Mesenchymal stem cell (in vitro differentiated cells and primary cell): ENCODE data around the gene UBL4A.

ENCODE experiments used
- DNase-seq: peaks from one replicate; pipeline ENCODE4 v3.0.0-alpha.2; 2013
- H2AFZ ChIP-seq: one replicate; pipeline ENCODE4 v1.6.1; 2013; ENCODE audit warnings: low read depth, mild to moderate bottlenecking, control low read depth, inconsistent platforms, low read length, moderate library complexity
- H2AK5ac ChIP-seq: 2 replicates; pipeline ENCODE4 v1.6.1; 2013; ENCODE audit warnings: low read length, moderate library complexity, mild to moderate bottlenecking, inconsistent platforms; ENCODE audit not compliant: severe bottlenecking
- H2BK120ac ChIP-seq: one replicate; pipeline ENCODE4 v1.6.1; 2013; ENCODE audit warnings: low read depth, mild to moderate bottlenecking, inconsistent platforms, low read length, moderate library complexity
- H2BK12ac ChIP-seq, 2 experiments: one replicate each; pipeline ENCODE4 v1.6.1; 2013; ENCODE audit warnings: inconsistent platforms in 2 of 2, low read length in 2 of 2, mild to moderate bottlenecking in 2 of 2, moderate library complexity in 2 of 2, control low read depth in 1 of 2
- H2BK15ac ChIP-seq: one replicate; pipeline ENCODE4 v1.6.1; 2013; ENCODE audit warnings: mild to moderate bottlenecking, low read depth, inconsistent platforms; ENCODE audit not compliant: poor library complexity, severe bottlenecking
- H2BK5ac ChIP-seq: 2 replicates; pipeline ENCODE4 v1.6.1; 2013; ENCODE audit warnings: low read depth, mild to moderate bottlenecking, low read length, control low read depth, inconsistent platforms; ENCODE audit not compliant: poor library complexity, severe bottlenecking
- H3K14ac ChIP-seq, 2 experiments: one replicate each; pipeline ENCODE4 v1.6.1; 2013; ENCODE audit warnings: inconsistent platforms in 2 of 2, low read length in 2 of 2, control low read depth in 1 of 2, mild to moderate bottlenecking in 1 of 2, moderate library complexity in 1 of 2
- H3K18ac ChIP-seq, 2 experiments: one replicate each; pipeline ENCODE4 v1.6.1; 2013; ENCODE audit warnings: inconsistent platforms in 2 of 2, low read length in 2 of 2, control low read depth in 1 of 2, low read depth in 1 of 2, mild to moderate bottlenecking in 1 of 2
- H3K23ac ChIP-seq, 2 experiments: one replicate each; pipeline ENCODE4 v1.6.1; 2013; ENCODE audit warnings: inconsistent platforms in 2 of 2, low read length in 2 of 2, mild to moderate bottlenecking in 2 of 2, moderate library complexity in 2 of 2, control low read depth in 1 of 2
- H3K27ac ChIP-seq: 2 replicates; pipeline ENCODE4 v1.5.1; 2013; ENCODE audit warnings: mild to moderate bottlenecking, moderate library complexity, low read length, control low read depth, inconsistent platforms; ENCODE audit not compliant: poor library complexity, severe bottlenecking
- H3K27me3 ChIP-seq, 2 experiments: 2 replicates each; pipeline versions ENCODE4 v1.6.1 to v1.7.0; 2013; ENCODE audit warnings: low read length in 2 of 2, mild to moderate bottlenecking in 2 of 2, moderate library complexity in 2 of 2, control low read depth in 1 of 2, inconsistent platforms in 1 of 2; ENCODE audit not compliant: control insufficient read depth in 1 of 2, insufficient read depth in 1 of 2
- H3K36me3 ChIP-seq, 2 experiments: 2 replicates each; pipeline versions ENCODE4 v1.6.1 to v1.7.0; 2013; ENCODE audit warnings: low read length in 2 of 2, control low read depth in 1 of 2, inconsistent platforms in 1 of 2, low read depth in 1 of 2, mild to moderate bottlenecking in 1 of 2; ENCODE audit not compliant: insufficient read depth in 2 of 2, control insufficient read depth in 1 of 2
- H3K4ac ChIP-seq, 2 experiments: one replicate each; pipeline ENCODE4 v1.6.1; 2013; ENCODE audit warnings: inconsistent platforms in 2 of 2, low read length in 2 of 2, mild to moderate bottlenecking in 2 of 2, moderate library complexity in 2 of 2, control low read depth in 1 of 2, low read depth in 1 of 2
- H3K4me1 ChIP-seq: 2 replicates; pipeline ENCODE4 v1.6.1; 2013; ENCODE audit warnings: low read depth, low read length, control low read depth; ENCODE audit not compliant: control insufficient read depth, insufficient read depth
- H3K4me2 ChIP-seq: 2 replicates; pipeline ENCODE4 v1.6.1; 2013; ENCODE audit warnings: low read length, mild to moderate bottlenecking, inconsistent platforms; ENCODE audit not compliant: poor library complexity, severe bottlenecking
- H3K4me3 ChIP-seq, 2 experiments: 2 replicates each; pipeline versions ENCODE4 v1.5.1 to v1.7.0; 2013; ENCODE audit warnings: low read length in 2 of 2, mild to moderate bottlenecking in 2 of 2, control low read depth in 1 of 2, low read depth in 1 of 2; ENCODE audit not compliant: insufficient read depth in 1 of 2
- H3K79me1 ChIP-seq: replicated peaks from 2 replicates; pipeline ENCODE4 v1.6.1; 2013; ENCODE audit warnings: mild to moderate bottlenecking, control low read depth, low read length, inconsistent platforms; ENCODE audit not compliant: poor library complexity, severe bottlenecking
- H3K9ac ChIP-seq: 2 replicates; pipeline ENCODE4 v1.7.0; 2013; ENCODE audit warnings: mild to moderate bottlenecking, low read length, moderate library complexity
- H3K9me3 ChIP-seq: 2 replicates; pipeline ENCODE4 v1.7.0; 2013; ENCODE audit warnings: mild to moderate bottlenecking, low read length; ENCODE audit not compliant: control insufficient read depth
- H4K8ac ChIP-seq: one replicate; pipeline ENCODE4 v1.6.1; 2013; ENCODE audit warnings: inconsistent platforms, mild to moderate bottlenecking, low read length, moderate library complexity
- H4K91ac ChIP-seq: one replicate; pipeline ENCODE4 v1.6.1; 2013; ENCODE audit warnings: mild to moderate bottlenecking, low read length, inconsistent platforms
- WGBS: methylation state at CpG from one replicate; pipeline ENCODE4 v1.1.7; 2013; ENCODE audit warnings: mixed read lengths; 5-methylcytosine and 5-hydroxymethylcytosine counted together

UBL4A gene

GRCh38 chrX:154488336-154489075, 2.1 kb upstream of the UBL4A start:
- Histone ChIP-seq H3K9ac (no peak overlapping the region), H3K4me2 (no peak overlapping the region), H3K36me3 (peaks cover 32 to 36% of the 10 kb centered on the region in 2 experiments), H3K79me1 (peaks cover 16% of the 10 kb centered on the region), H3K23ac (no peak overlapping the region), H2BK12ac (no peak overlapping the region), H2AFZ (no peak overlapping the region), H3K18ac (no peak overlapping the region), H3K9me3 (no peaks in the 10 kb centered on the region), H2BK15ac (no peak overlapping the region), H3K4ac (no peak overlapping the region), H2BK120ac (no peak overlapping the region), H3K27me3 (no peaks in the 10 kb centered on the region), H4K8ac (no peak overlapping the region), H3K14ac (no peak overlapping the region), H3K4me1 (peaks cover 28% of the 10 kb centered on the region), H3K27ac (no peak overlapping the region), H2AK5ac (no peak overlapping the region), H2BK5ac (no peak overlapping the region), H3K4me3 (peak overlapping the region in 1 of 2 experiments; percentile 82), H4K91ac (no peak overlapping the region)
- DNase-seq = no peak
- WGBS = 96% methylated on average over 20 of the region's 20 CpGs

GRCh38 chrX:154487518-154488290, 1.3 kb upstream of the UBL4A start:
- Histone ChIP-seq H3K4me2 (no peak overlapping the region), H3K9ac (no peak overlapping the region), H4K8ac (no peak overlapping the region), H3K14ac (no peak overlapping the region), H2AFZ (no peak overlapping the region), H2BK5ac (no peak overlapping the region), H3K36me3 (peaks cover 33 to 41% of the 10 kb centered on the region in 2 experiments), H2BK120ac (no peak overlapping the region), H2BK12ac (peak overlapping the region in 1 of 2 experiments; percentile 78), H3K27me3 (peaks cover 0 to 3% of the 10 kb centered on the region in 2 experiments), H4K91ac (no peak overlapping the region), H3K79me1 (peaks cover 16% of the 10 kb centered on the region), H3K4ac (no peak overlapping the region), H3K4me1 (peaks cover 28% of the 10 kb centered on the region), H2AK5ac (peak overlapping the region; percentile 62), H3K9me3 (no peaks in the 10 kb centered on the region), H3K23ac (no peak overlapping the region), H3K27ac (no peak overlapping the region), H3K4me3 (no peak overlapping the region), H3K18ac (no peak overlapping the region), H2BK15ac (no peak overlapping the region)
- DNase-seq = no peak
- WGBS = 98% methylated on average over 28 of the region's 28 CpGs

DNA sequence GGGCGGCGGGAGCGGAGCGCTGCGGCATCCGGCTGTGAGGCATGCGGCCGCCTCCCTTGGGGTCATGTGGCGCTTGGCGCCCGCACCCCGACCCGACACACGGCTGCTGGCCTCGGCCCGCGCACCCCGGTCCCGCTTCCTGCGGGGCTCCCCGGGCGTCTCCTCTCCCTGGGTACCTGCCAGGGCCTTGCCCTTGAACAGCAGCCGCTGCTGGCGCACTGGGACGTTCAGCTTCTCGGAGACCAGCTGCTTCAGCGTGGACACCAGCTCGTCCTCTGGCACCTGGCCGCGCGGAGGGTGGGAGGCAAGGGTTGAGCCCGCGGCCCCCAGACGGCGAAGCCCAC, 391 bp downstream of the UBL4A start:
- H3K36me3 ChIP-seq = peaks cover 33 to 41% of the 10 kb centered on the region in 2 experiments
- H2BK12ac ChIP-seq = no peak overlapping the region
- H3K27ac ChIP-seq = no peak overlapping the region
- H4K8ac ChIP-seq = peak overlapping the region; percentile 49
- H2AK5ac ChIP-seq = no peak overlapping the region
- peak overlapping the region; percentile 28 to 87 for H3K18ac ChIP-seq
- H3K4me3 ChIP-seq = peak overlapping the region; percentile 73 to 78
- peak overlapping the region in 1 of 2 experiments; percentile 80 for H3K4ac ChIP-seq
- H2BK5ac ChIP-seq = no peak overlapping the region
- peak overlapping the region; percentile 71 for H2BK120ac ChIP-seq
- H3K23ac ChIP-seq = no peak overlapping the region
- no peak overlapping the region for H2BK15ac ChIP-seq
- peaks cover 0 to 12% of the 10 kb centered on the region in 2 experiments for H3K27me3 ChIP-seq
- H3K9me3 ChIP-seq = no peaks in the 10 kb centered on the region
- H3K4me2 ChIP-seq = peak overlapping the region; percentile 77
- peak overlapping the region; percentile 15 for H4K91ac ChIP-seq
- peaks cover 28% of the 10 kb centered on the region for H3K4me1 ChIP-seq
- 7% methylated on average over 6 of the region's 35 CpGs for WGBS
- H3K9ac ChIP-seq = peak overlapping the region; percentile 69
- H3K79me1 ChIP-seq = peaks cover 16% of the 10 kb centered on the region
- H2AFZ ChIP-seq = peak overlapping the region; percentile 77
- peak overlapping the region in 1 of 2 experiments; percentile 98 for H3K14ac ChIP-seq
- no peak for DNase-seq
